Measurements from ENCODE around the gene TSPO.
"Not testable (repeated sequence)": the region's sequence is repeated elsewhere in the genome, so short reads cannot be mapped to it uniquely, and the experiment has no call there.

The TSPO gene

GRCh38 chr22:43151251-43152002 is at the start of gene TSPO:
TSS of gene TSPO (plus strand) at chr22:43151559. CDS start at chr22:43159239, 7,680 bp downstream.
- in situ Hi-C loops (cut with MboI; ENCODE audit: low sequenced_read_pairs) = no loop called here

- in situ Hi-C loops (cut with MboI; ENCODE audit: low sequenced_read_pairs) = not testable (repeated sequence)
Measured at GRCh38 chr22:43104056-43104625, 47.2 kb upstream of the TSPO start.

DNA sequence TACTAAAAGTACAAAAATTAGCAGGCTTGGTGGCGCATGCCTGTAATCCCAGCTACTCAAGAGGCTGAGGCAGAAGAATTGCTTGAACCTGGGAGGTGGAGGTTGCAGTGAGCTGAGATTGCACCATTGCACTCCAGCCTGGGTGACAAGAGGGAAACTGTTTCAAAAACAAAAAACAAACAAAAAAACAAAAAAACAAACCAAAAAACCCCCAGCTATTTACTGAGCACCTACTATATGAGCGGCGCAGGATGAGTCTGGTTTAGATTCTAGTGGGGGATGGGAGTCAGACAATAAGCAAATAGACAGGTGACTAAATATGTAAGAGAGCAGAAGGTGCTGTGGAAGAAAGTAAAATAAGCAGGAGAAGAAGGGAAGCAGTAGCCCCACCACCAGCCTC is 46.4 kb upstream of the TSPO start:
- in situ Hi-C loops (cut with MboI; ENCODE audit: low sequenced_read_pairs) = not testable (repeated sequence)

GRCh38 chr22:43106302-43106701 is 45.1 kb upstream of the TSPO start:
- in situ Hi-C loops (cut with MboI; ENCODE audit: low sequenced_read_pairs) = no loop called here

- in situ Hi-C loops (cut with MboI; ENCODE audit: low sequenced_read_pairs) = no loop called here
Measured at GRCh38 chr22:43109511-43109910, 41.8 kb upstream of the TSPO start.

DNA sequence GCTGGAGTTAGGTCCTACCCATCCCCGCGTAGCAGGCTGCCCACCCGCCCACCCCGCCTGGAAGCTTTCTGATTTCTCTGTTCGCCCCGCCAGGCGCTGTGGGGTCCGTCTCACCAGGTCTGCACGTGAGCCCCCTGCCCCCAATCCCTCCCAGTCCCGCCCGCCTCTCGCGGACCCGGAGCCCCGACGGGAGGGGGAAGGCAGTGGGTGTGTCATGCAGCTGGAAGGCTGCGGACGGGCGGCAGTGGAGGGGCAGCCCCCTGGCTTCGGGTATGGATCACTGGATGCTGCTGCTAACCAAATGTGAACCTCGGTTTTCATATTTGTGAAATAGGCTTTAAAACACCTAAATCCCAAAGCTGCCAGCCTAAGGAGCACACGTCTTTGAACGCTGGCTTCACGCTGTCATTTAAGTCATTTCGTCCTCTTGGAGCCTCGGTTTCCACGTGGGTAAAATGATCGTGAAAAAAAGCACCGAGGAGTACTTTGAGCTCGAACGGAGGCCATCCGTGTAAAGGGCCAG is 41.4 kb upstream of the TSPO start:
- in situ Hi-C loops (cut with MboI; ENCODE audit: low sequenced_read_pairs) = no loop called here

- in situ Hi-C loops (cut with MboI; ENCODE audit: low sequenced_read_pairs) = no loop called here
Measured at GRCh38 chr22:43110444-43110926, 40.9 kb upstream of the TSPO start, which contains the start of gene BIK. TSS of gene BIK (plus strand) at chr22:43110750. CDS start at chr22:43124023, 13,273 bp downstream.

GRCh38 chr22:43110927-43111623 is 40.3 kb upstream of the TSPO start:
- in situ Hi-C loops (cut with MboI; ENCODE audit: low sequenced_read_pairs) = no loop called here

DNA sequence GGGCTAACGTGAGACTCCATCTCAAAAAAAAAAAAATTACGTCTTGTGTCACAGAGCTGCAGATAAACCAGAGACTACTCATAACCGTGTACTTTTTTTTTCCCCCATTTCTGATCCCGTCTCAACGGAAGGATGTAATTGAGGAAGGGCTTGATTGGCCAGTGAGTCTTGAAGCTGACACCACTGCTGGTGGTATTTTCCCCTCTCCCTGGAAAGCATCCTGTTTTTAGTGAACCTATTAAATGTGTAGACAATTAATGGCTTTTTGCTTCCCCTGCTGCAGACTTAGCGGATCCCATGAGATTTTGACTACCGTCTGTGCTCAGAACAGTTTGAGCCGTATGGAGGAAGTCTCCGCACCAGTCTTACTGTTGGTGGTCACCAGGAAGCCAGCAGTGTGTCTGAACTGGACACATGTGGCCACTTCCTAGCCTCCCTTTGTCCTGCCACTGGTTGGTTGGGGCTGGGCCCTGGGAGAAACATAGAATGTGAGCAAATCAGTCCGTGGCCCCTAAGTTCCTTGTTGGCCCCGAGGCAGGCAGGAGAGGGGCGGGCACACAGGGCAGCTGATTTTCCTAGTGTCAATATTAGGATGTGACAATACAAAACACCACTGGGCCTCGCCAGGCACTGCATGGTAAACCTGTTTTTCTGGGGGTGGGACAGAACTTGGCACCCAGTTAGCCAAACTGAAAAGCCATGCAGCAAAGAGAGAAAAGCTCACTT is 37.7 kb upstream of the TSPO start:
- in situ Hi-C loops (cut with MboI; ENCODE audit: low sequenced_read_pairs) = no loop called here

DNA sequence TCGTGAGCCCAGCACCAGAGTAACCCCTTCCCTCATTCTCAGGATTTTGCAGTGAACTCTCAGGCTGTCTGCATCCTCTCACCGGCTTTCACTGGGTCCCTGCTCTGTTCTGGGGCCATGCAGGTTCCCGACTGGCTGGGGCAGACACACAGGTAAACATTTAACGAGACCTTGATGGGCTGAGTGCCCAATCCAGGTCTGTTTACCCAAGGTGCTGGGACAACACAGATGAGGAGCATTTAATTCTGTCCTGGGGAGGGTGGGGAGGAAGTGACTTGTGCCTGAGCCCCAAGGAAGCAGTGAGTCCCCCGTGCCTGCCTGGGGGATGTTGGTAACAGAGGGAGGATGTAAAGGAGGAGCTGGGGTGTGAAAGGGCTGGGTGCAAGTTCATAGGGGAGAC is 36.4 kb upstream of the TSPO start:
- in situ Hi-C loops (cut with MboI; ENCODE audit: low sequenced_read_pairs) = no loop called here

DNA sequence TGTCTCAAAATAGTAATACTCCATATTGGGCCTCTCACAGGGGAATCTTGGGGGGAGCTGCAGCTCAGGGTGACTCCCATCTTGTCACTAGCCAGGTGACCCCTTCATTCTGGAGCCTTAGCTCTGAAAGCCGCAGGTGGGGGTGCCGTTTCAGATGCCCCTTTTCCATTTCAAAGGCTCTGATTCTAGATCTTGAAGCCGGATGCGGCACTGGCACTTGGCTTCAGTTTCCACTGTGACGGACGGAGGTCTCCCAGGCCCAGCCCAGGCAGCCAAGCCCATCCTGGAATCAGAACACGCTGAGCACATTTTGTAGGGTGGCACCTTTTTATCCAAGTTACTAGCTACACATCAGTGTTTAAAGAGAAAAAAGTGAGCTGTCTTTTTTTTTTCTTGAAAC is 34.4 kb upstream of the TSPO start:
- in situ Hi-C loops (cut with MboI; ENCODE audit: low sequenced_read_pairs) = no loop called here

DNA sequence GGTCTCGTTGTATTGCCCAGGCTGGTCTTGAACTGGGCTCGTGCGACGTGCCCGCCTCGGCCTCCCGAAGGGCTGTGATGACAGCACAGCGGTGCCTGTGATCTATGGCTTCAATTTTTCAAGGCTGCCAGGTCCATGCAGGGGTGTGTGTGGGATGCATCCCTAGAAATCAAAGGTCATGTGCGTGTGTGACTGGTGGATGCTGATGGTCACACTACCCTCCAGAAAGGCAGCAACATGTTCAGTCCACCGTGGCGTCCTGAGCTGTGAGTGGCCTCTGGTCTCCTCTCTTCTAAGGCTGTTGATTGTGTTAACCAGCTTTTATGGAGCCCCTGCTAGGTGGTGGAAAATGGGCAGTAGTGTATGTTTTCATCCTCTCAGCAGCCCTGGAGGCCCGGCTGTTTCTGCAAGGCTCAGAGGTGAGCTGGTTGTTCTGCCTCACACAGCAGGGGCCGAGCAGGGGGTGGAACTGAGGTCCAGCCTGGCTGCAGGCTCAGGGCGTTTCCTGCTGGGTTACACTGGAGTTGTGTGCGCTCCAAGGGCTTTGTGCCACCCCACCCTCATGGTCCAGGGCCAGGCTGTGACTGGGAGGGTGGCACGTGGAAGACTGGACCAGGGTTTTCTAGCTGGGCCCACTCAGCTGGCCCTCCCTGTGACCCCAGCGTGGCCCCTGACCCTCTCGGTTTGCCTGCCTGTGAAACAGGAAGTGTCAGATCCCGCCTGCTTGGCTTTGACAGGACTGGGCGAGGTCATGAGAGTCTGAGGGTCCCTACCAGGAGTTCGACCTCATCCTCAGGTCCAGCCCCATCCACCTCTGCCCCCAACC is 33.1 kb upstream of the TSPO start:
- in situ Hi-C loops (cut with MboI; ENCODE audit: low sequenced_read_pairs) = no loop called here

DNA sequence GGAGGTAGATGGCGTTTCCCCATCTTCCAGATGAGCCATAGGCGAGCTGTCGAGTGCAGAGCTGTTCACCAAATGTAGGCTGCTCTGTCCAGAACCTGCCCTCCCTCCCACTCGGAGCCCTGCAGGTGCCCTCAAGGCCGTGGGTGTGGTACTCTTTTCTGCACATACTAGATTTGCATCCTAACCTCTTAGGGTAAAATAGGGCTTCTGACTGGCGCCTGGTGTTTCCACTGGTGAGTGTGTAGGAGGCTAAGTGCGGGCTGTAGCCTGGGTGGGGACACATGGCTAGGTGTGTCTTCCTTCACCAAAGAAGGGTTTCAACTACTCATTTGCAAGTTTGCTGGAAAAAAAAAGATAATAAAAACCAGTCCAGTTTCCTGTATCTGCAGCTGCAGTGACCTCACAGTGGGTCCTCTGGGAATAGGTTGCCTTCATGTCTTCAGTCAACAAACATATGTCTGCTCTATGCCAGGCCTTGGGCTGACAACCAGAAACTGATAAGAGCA is 32.4 kb upstream of the TSPO start:
- in situ Hi-C loops (cut with MboI; ENCODE audit: low sequenced_read_pairs) = no loop called here

- in situ Hi-C loops (cut with MboI; ENCODE audit: low sequenced_read_pairs) = no loop called here
Measured at GRCh38 chr22:43126501-43127165, 24.7 kb upstream of the TSPO start.

DNA sequence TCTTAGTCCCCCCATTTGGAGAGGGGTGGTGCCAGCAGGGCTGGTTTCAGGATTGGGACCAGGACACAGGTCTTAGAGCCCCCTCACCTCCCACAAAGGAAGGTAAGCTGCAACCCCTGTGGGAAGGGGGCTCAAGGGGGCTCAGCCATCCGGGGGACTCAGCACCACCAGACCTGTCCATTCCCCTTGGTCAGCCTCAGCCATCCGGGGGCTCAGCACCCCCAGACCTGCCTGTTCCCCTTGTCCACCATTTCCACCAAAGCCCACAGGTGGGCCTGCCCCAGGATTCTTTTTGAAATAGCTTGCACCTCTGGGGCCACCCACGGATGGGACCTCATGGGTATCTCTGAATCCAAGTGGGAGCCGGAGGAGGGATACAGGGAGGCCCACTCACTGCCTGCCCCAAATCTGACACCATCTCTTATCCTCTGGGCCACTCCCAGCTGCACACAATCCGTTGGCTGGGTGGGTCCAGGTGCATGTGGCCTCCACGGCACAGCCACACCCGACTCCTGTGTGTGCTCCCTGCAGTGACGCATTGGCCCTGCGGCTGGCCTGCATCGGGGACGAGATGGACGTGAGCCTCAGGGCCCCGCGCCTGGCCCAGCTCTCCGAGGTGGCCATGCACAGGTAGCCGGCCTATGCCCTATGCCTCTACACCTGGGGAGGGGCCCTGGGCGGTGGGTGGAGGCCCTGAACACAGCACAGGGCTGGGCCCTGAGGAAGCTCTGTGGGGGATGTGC is 24.0 kb upstream of the TSPO start:
- in situ Hi-C loops (cut with MboI; ENCODE audit: low sequenced_read_pairs) = no loop called here

DNA sequence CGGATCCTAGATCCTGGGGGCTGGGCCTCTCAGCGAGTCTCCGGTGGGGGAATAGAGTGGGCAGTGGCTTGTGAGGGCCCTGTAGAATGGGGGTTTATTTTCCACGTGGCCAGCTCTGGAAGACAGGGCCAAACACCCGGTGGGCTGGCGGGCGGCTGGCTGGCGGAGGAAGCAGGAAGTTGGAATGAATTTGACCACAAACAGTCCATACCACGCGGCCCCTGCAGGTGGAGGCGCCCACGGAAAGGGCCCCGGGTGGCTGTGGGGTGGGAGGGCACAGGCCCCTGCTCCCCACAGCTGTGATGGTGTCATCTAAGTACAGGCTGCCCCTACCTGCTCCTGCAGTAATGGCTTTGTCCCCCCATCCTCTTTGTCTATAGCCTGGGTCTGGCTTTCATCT is 23.2 kb upstream of the TSPO start:
- in situ Hi-C loops (cut with MboI; ENCODE audit: low sequenced_read_pairs) = no loop called here

DNA sequence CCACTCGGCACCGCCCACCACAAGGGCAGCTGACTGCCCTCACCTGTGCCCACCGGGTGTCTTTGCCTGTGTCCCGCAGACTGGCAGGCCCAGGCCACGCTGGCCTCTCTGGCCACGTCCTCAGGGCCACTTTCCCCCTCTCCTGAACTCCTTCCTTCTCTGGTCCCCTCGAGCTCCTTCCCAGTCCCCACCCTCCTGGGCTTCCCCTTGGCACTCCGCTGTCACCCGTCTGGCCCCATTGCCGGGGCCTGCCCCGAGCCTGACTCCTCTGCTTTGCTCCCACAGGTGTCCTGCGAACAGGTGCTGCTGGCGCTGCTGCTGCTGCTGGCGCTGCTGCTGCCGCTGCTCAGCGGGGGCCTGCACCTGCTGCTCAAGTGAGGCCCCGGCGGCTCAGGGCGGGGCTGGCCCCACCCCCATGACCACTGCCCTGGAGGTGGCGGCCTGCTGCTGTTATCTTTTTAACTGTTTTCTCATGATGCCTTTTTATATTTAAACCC is 22.4 kb upstream of the TSPO start:
- in situ Hi-C loops (cut with MboI; ENCODE audit: low sequenced_read_pairs) = no loop called here
